Measurements from ENCODE around the gene SELENON. TPM values are rescaled to one million over a fixed set of nuclear protein-coding genes. Genes with fewer than 3 reads are reported as not detected.

SELENON gene
- total RNA-seq, 1 experiment from 2014 or later: 90.9 TPM

GRCh38 chr1:25787760-25788166 lies 12.2 kb upstream of the SELENON start:
- H2AFZ ChIP-seq (ENCODE audit: low read length): no peak overlapping the region
- no peak overlapping the region for H3K4ac ChIP-seq (ENCODE audit: low read depth, low read length)
- no peaks in the 10 kb centered on the region for H3K79me1 ChIP-seq (ENCODE audit: insufficient read depth, low read depth, low read length, poor library complexity, severe bottlenecking)

More at GRCh38 chr1:25787760-25788166, 12.2 kb upstream of the SELENON start:
- Histone ChIP-seq H4K91ac (ENCODE audit: insufficient read length, low read depth, low read length) (no peak overlapping the region), H3K27ac (ENCODE audit: insufficient read length, low read depth, low read length) (no peak overlapping the region), H3K9ac (ENCODE audit: extremely low read depth, insufficient read length, low read length) (no peak overlapping the region), H4K5ac (ENCODE audit: insufficient read length, low read depth, low read length) (no peak overlapping the region), H3K56ac (ENCODE audit: insufficient read length, low read depth, low read length) (no peak overlapping the region), H3K79me2 (ENCODE audit: insufficient read depth, low read length) (no peaks in the 10 kb centered on the region), H3K18ac (ENCODE audit: insufficient read length, low read depth, low read length) (no peak overlapping the region), H4K8ac (replicated peaks; ENCODE audit: insufficient read length, low read depth, low read length) (no peak overlapping the region), H2BK12ac (ENCODE audit: insufficient read length, low read depth, low read length) (no peak overlapping the region), H2BK20ac (ENCODE audit: low read depth, low read length, poor library complexity, severe bottlenecking) (no peak overlapping the region), H2BK5ac (ENCODE audit: insufficient read length, low read length) (no peak overlapping the region), H3K27me3 (ENCODE audit: insufficient read depth, low read length) (no peaks in the 10 kb centered on the region), H2AK5ac (ENCODE audit: insufficient read length, low read length) (no peak overlapping the region), H3K23ac (ENCODE audit: insufficient read length, low read depth, low read length) (no peak overlapping the region), H3K9me3 (ENCODE audit: control insufficient read depth, low read depth, low read length) (no peaks in the 10 kb centered on the region), H3K4me1 (ENCODE audit: insufficient read depth, low read length) (no peaks in the 10 kb centered on the region), H3T11ph (ENCODE audit: low read length) (no peak overlapping the region), H4K20me1 (ENCODE audit: control insufficient read depth, insufficient read depth, insufficient read length) (no peaks in the 10 kb centered on the region), H2BK120ac (ENCODE audit: low read depth, low read length, poor library complexity, severe bottlenecking) (no peak overlapping the region), H2BK15ac (ENCODE audit: low read depth, low read length) (no peak overlapping the region), H3K23me2 (ENCODE audit: insufficient read length, low read depth, low read length, poor library complexity, severe bottlenecking) (no peaks in the 10 kb centered on the region), H3K4me2 (ENCODE audit: insufficient read depth, insufficient read length, low read length) (no peak overlapping the region), H3K14ac (ENCODE audit: insufficient read depth, low read length) (no peak overlapping the region; the same call in 1 of the 2 replicates)
- no peak overlapping the region for H3K4me3 Mint-ChIP-seq
- H3K36me3 Mint-ChIP-seq (ENCODE audit: insufficient read depth in 1 of 3, low read depth in 3 of 3): peaks cover 0 to 2% (median 1%) of the 10 kb centered on the region in 3 experiments; a peak in 1 of 7 replicates
- TF ChIP-seq CTCF (conservative IDR thresholded peaks at IDR 0.05): no peak
- no peaks in the 10 kb centered on the region for H3K9me3 Mint-ChIP-seq
- WGBS (ENCODE audit: extremely low coverage, insufficient read length, low lambda C conversion rate): no CpG with 5 or more reads among the region's 5 CpGs
- H3K27me3 Mint-ChIP-seq (ENCODE audit: low read depth): no peaks in the 10 kb centered on the region; the same call in 1 of the 2 replicates
- DNase-seq: no peak
- H3K27ac Mint-ChIP-seq: no peak overlapping the region
- peaks cover 17 to 20% of the 10 kb centered on the region in 2 experiments for H3K4me1 Mint-ChIP-seq

Data from H9 (cell line).